Colonic mucosa (tissue), 4 donors: Measurements from ENCODE around the gene TRMT112. TPM values are rescaled to one million over a fixed set of nuclear protein-coding genes. Genes with fewer than 3 reads are reported as not detected.

Experiments used
- DNase-seq: peaks from one replicate; pipeline ENCODE4 v3.0.0-alpha.2; 2020
- H3K27ac ChIP-seq: fragments of 200-600 bp; one replicate; pipeline ENCODE4 v1.8.0; 2021
- H3K27me3 ChIP-seq: fragments of 200-600 bp; one replicate; pipeline ENCODE4 v1.8.0; 2021
- H3K36me3 ChIP-seq: fragments of 200-600 bp; one replicate; pipeline ENCODE4 v1.8.0; 2021
- H3K4me1 ChIP-seq: fragments of 200-600 bp; one replicate; pipeline ENCODE4 v1.8.0; 2021; ENCODE audit warnings: mild to moderate bottlenecking
- H3K4me3 ChIP-seq: fragments of 200-600 bp; one replicate; pipeline ENCODE4 v1.8.0; 2021
- H3K9ac ChIP-seq, 2 donors: one replicate each; pipeline ENCODE4 v1.7.0; 2013; ENCODE audit warnings: control low read depth in 2 of 2, low read depth in 2 of 2, low read length in 2 of 2
- H3K9me3 ChIP-seq: fragments of 200-600 bp; one replicate; pipeline ENCODE4 v1.8.0; 2021
- CTCF ChIP-seq: fragments of 200-600 bp; IDR thresholded peaks from one replicate; pipeline ENCODE4 v1.8.0; 2022; ENCODE audit warnings: antibody characterized with exemption, mild to moderate bottlenecking
- intact Hi-C: fragments of 100-400 bp; cut with DNase I; formaldehyde crosslinking; loops from one replicate; pipeline ENCODE4 v1.14.1; 2022
- total RNA-seq, 2 donors: library from RNA; stranded (reverse); fragmentation: NEBNext Ultra II Directional in 1 of 2; extraction: Animal tissue kit (Norgen Biotek cat#: 25700) in 1 of 2; gene quantifications; one replicate each; pipeline ENCODE4 v1.2.1, GENCODE V29; 2021
- donor health status: healthy.
- donor health status: DM: no; HTN: no; CAD: no.
- donor health status: DM: no; HTN: no; CAD: no.

The TRMT112 gene
- total RNA-seq, 2 donors from 2014 or later: 75.9 to 184 TPM

GRCh38 chr11:64289002-64289564 lies 28.3 kb downstream of the TRMT112 start:
- Histone ChIP-seq H3K9me3 (no peaks in the 10 kb centered on the region), H3K36me3 (no peaks in the 10 kb centered on the region), H3K4me1 (peaks cover 3% of the 10 kb centered on the region), H3K4me3 (no peak overlapping the region), H3K9ac (no peak overlapping the region), H3K27ac (no peak overlapping the region), H3K27me3 (peaks cover 36% of the 10 kb centered on the region)
- TF ChIP-seq CTCF: no peak
- DNase-seq: no peak
- intact Hi-C loops: no loop called here

- no peak overlapping the region for H3K9ac ChIP-seq
These were observed 29.0 kb downstream of the TRMT112 start for GRCh38 chr11:64288353-64288750.

GRCh38 chr11:64287676-64288352 lies 29.5 kb downstream of the TRMT112 start:
- Histone ChIP-seq H3K9ac (no peak overlapping the region), H3K4me1 (peaks cover 14% of the 10 kb centered on the region), H3K9me3 (no peaks in the 10 kb centered on the region), H3K4me3 (no peak overlapping the region), H3K27ac (no peak overlapping the region), H3K36me3 (no peaks in the 10 kb centered on the region), H3K27me3 (peaks cover 28% of the 10 kb centered on the region)
- DNase-seq: no peak
- no peak for TF ChIP-seq CTCF
- intact Hi-C loops: no loop called here

More at GRCh38 chr11:64288353-64288750, 29.0 kb downstream of the TRMT112 start:
- no peak for DNase-seq
- Histone ChIP-seq H3K4me1 (peaks cover 11% of the 10 kb centered on the region), H3K4me3 (no peak overlapping the region), H3K27ac (no peak overlapping the region), H3K36me3 (no peaks in the 10 kb centered on the region), H3K27me3 (peaks cover 34% of the 10 kb centered on the region), H3K9me3 (no peaks in the 10 kb centered on the region)
- intact Hi-C loops: no loop called here
- TF ChIP-seq CTCF: no peak

- no peak for TF ChIP-seq CTCF
- H3K4me1 ChIP-seq: peaks cover 11% of the 10 kb centered on the region
- H3K27me3 ChIP-seq: peaks cover 18% of the 10 kb centered on the region
- H3K9ac ChIP-seq: peak overlapping the region in 1 of 2 donors; percentile 84
- no peak overlapping the region for H3K27ac ChIP-seq
- H3K36me3 ChIP-seq: no peaks in the 10 kb centered on the region
- H3K9me3 ChIP-seq: no peaks in the 10 kb centered on the region
- no peak for DNase-seq
- intact Hi-C loops: no loop called here
- no peak overlapping the region for H3K4me3 ChIP-seq
These were observed 30.6 kb downstream of the TRMT112 start for GRCh38 chr11:64286801-64287159.

GRCh38 chr11:64285885-64286800 lies 31.2 kb downstream of the TRMT112 start:
- intact Hi-C loops: no loop called here
- peak overlapping the region; percentile 84 to 88 for H3K9ac ChIP-seq
- no peaks in the 10 kb centered on the region for H3K9me3 ChIP-seq
- peaks cover 12% of the 10 kb centered on the region for H3K27me3 ChIP-seq
- no peaks in the 10 kb centered on the region for H3K36me3 ChIP-seq
- H3K4me3 ChIP-seq: peak overlapping the region; percentile 77
- no peak for DNase-seq
- TF ChIP-seq CTCF: no peak
- H3K27ac ChIP-seq: peak overlapping the region; percentile 96
- H3K4me1 ChIP-seq: peaks cover 11% of the 10 kb centered on the region
